Measurements from ENCODE around the gene MAP2.

DNA sequence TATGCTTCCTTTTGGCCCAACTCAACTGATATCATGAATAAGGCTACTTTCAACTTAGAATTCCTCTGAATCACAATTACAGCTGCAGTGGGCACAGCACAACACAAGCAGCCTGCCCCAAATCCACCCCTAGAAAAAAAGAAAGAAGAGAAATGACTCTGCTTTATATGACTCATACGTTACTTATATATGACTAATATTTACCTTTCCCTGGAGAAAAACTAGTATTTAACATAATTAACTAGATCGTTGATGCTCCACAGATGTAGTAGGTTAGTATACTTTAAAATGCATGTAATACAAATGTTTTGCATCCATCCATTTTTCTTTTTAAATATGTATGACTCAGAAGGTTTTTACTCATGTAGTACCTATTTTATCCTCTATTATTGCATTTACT is 214.5 kb downstream of the MAP2 start:
- no peak for TF ChIP-seq EZH2 (IDR thresholded peaks at IDR 0.05; ENCODE audit: low read depth, unreplicated experiment)
- TF ChIP-seq, protein P1, sequence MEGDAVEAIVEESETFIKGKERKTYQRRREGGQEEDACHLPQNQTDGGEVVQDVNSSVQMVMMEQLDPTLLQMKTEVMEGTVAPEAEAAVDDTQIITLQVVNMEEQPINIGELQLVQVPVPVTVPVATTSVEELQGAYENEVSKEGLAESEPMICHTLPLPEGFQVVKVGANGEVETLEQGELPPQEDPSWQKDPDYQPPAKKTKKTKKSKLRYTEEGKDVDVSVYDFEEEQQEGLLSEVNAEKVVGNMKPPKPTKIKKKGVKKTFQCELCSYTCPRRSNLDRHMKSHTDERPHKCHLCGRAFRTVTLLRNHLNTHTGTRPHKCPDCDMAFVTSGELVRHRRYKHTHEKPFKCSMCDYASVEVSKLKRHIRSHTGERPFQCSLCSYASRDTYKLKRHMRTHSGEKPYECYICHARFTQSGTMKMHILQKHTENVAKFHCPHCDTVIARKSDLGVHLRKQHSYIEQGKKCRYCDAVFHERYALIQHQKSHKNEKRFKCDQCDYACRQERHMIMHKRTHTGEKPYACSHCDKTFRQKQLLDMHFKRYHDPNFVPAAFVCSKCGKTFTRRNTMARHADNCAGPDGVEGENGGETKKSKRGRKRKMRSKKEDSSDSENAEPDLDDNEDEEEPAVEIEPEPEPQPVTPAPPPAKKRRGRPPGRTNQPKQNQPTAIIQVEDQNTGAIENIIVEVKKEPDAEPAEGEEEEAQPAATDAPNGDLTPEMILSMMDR (conservative IDR thresholded peaks at IDR 0.05; ENCODE audit: low read depth in 2 of 2), result no peak
- no peak for TF ChIP-seq ZNF114 (CRISPR knock-in tag; IDR thresholded peaks at IDR 0.05)
- TF ChIP-seq EZH2phosphoT487 (IDR thresholded peaks at IDR 0.05; ENCODE audit: unreplicated experiment), result no peak
- no peak for TF ChIP-seq POLR2AphosphoS5 (IDR thresholded peaks at IDR 0.05; ENCODE audit: low read depth)
- TF ChIP-seq, protein P2, sequence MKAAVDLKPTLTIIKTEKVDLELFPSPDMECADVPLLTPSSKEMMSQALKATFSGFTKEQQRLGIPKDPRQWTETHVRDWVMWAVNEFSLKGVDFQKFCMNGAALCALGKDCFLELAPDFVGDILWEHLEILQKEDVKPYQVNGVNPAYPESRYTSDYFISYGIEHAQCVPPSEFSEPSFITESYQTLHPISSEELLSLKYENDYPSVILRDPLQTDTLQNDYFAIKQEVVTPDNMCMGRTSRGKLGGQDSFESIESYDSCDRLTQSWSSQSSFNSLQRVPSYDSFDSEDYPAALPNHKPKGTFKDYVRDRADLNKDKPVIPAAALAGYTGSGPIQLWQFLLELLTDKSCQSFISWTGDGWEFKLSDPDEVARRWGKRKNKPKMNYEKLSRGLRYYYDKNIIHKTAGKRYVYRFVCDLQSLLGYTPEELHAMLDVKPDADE (IDR thresholded peaks at IDR 0.05), result no peak
- TF ChIP-seq ZNF331 (CRISPR knock-in tag; IDR thresholded peaks at IDR 0.05; ENCODE audit: low read depth), result no peak
- no peak for TF ChIP-seq JUNB (IDR thresholded peaks at IDR 0.05; ENCODE audit: unreplicated experiment)
- TF ChIP-seq, protein P3, sequence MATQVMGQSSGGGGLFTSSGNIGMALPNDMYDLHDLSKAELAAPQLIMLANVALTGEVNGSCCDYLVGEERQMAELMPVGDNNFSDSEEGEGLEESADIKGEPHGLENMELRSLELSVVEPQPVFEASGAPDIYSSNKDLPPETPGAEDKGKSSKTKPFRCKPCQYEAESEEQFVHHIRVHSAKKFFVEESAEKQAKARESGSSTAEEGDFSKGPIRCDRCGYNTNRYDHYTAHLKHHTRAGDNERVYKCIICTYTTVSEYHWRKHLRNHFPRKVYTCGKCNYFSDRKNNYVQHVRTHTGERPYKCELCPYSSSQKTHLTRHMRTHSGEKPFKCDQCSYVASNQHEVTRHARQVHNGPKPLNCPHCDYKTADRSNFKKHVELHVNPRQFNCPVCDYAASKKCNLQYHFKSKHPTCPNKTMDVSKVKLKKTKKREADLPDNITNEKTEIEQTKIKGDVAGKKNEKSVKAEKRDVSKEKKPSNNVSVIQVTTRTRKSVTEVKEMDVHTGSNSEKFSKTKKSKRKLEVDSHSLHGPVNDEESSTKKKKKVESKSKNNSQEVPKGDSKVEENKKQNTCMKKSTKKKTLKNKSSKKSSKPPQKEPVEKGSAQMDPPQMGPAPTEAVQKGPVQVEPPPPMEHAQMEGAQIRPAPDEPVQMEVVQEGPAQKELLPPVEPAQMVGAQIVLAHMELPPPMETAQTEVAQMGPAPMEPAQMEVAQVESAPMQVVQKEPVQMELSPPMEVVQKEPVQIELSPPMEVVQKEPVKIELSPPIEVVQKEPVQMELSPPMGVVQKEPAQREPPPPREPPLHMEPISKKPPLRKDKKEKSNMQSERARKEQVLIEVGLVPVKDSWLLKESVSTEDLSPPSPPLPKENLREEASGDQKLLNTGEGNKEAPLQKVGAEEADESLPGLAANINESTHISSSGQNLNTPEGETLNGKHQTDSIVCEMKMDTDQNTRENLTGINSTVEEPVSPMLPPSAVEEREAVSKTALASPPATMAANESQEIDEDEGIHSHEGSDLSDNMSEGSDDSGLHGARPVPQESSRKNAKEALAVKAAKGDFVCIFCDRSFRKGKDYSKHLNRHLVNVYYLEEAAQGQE (IDR thresholded peaks at IDR 0.05; ENCODE audit: unreplicated experiment), result no peak
- TF ChIP-seq, protein P4, sequence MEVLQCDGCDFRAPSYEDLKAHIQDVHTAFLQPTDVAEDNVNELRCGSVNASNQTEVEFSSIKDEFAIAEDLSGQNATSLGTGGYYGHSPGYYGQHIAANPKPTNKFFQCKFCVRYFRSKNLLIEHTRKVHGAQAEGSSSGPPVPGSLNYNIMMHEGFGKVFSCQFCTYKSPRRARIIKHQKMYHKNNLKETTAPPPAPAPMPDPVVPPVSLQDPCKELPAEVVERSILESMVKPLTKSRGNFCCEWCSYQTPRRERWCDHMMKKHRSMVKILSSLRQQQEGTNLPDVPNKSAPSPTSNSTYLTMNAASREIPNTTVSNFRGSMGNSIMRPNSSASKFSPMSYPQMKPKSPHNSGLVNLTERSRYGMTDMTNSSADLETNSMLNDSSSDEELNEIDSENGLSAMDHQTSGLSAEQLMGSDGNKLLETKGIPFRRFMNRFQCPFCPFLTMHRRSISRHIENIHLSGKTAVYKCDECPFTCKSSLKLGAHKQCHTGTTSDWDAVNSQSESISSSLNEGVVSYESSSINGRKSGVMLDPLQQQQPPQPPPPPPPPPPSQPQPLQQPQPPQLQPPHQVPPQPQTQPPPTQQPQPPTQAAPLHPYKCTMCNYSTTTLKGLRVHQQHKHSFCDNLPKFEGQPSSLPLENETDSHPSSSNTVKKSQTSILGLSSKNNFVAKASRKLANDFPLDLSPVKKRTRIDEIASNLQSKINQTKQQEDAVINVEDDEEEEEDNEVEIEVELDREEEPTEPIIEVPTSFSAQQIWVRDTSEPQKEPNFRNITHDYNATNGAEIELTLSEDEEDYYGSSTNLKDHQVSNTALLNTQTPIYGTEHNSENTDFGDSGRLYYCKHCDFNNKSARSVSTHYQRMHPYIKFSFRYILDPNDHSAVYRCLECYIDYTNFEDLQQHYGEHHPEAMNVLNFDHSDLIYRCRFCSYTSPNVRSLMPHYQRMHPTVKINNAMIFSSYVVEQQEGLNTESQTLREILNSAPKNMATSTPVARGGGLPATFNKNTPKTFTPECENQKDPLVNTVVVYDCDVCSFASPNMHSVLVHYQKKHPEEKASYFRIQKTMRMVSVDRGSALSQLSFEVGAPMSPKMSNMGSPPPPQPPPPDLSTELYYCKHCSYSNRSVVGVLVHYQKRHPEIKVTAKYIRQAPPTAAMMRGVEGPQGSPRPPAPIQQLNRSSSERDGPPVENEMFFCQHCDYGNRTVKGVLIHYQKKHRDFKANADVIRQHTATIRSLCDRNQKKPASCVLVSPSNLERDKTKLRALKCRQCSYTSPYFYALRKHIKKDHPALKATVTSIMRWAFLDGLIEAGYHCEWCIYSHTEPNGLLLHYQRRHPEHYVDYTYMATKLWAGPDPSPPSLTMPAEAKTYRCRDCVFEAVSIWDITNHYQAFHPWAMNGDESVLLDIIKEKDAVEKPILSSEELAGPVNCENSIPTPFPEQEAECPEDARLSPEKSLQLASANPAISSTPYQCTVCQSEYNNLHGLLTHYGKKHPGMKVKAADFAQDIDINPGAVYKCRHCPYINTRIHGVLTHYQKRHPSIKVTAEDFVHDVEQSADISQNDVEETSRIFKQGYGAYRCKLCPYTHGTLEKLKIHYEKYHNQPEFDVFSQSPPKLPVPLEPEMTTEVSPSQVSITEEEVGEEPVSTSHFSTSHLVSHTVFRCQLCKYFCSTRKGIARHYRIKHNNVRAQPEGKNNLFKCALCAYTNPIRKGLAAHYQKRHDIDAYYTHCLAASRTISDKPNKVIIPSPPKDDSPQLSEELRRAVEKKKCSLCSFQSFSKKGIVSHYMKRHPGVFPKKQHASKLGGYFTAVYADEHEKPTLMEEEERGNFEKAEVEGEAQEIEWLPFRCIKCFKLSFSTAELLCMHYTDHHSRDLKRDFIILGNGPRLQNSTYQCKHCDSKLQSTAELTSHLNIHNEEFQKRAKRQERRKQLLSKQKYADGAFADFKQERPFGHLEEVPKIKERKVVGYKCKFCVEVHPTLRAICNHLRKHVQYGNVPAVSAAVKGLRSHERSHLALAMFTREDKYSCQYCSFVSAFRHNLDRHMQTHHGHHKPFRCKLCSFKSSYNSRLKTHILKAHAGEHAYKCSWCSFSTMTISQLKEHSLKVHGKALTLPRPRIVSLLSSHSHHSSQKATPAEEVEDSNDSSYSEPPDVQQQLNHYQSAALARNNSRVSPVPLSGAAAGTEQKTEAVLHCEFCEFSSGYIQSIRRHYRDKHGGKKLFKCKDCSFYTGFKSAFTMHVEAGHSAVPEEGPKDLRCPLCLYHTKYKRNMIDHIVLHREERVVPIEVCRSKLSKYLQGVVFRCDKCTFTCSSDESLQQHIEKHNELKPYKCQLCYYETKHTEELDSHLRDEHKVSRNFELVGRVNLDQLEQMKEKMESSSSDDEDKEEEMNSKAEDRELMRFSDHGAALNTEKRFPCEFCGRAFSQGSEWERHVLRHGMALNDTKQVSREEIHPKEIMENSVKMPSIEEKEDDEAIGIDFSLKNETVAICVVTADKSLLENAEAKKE (CRISPR knock-in tag; IDR thresholded peaks at IDR 0.05), result no peak

All from GM23338 (cell line).